Panc1 (cell line): Measurements from ENCODE around the gene EML6.

Experiments used
- CTCF ChIP-seq: fragments of 450-650 bp; IDR thresholded peaks from 2 replicates; pipeline ENCODE4 v1.5.1; 2017; ENCODE audit warnings: mild to moderate bottlenecking
- POLR2AphosphoS5 ChIP-seq: IDR thresholded peaks from 2 replicates; pipeline ENCODE4 v1.6.1; 2012; ENCODE audit warnings: mild to moderate bottlenecking, low read depth, low read length, moderate library complexity
- REST ChIP-seq, 2 experiments: IDR thresholded peaks; 2 replicates each; pipeline ENCODE4 v1.6.1; 2011 to 2012; ENCODE audit warnings: low read depth in 2 of 2, control low read depth in 1 of 2, low read length in 1 of 2, mild to moderate bottlenecking in 1 of 2, moderate library complexity in 1 of 2; ENCODE audit not compliant: insufficient read depth in 1 of 2
- SIN3A ChIP-seq: IDR thresholded peaks from 2 replicates; pipeline ENCODE4 v1.6.1; 2012; ENCODE audit warnings: low read depth, mild to moderate bottlenecking, low read length, moderate library complexity, borderline replicate concordance; ENCODE audit not compliant: insufficient read depth
- TCF7L2 ChIP-seq: IDR thresholded peaks from 2 replicates; pipeline ENCODE4 v1.6.1; 2011; ENCODE audit warnings: mild to moderate bottlenecking, low read depth, low read length, inconsistent platforms

DNA sequence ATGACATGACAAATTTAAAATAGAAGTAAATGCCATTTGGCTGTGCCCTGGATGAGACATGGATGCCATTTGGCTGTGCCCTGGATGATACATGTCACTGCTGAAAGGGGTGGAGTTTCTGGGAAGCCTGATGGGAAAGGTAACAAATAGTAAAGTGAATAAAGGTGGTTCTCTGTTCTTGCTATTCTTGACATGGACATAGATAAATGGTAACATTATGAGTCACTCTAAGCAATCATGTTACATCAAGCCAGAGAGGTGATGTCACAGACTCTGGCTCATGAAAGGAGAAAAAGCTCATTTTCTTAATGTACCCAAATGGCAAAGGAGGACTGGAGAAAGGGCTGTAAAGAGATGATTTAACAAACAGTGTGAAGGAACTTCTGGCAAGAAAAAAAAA is 86.4 kb downstream of the EML6 start:
- TF ChIP-seq CTCF (no peak), POLR2AphosphoS5 (no peak), SIN3A (no peak), REST (IDR thresholded peaks at IDR 0.05; ENCODE audit: insufficient read depth in 1 of 2, low read depth in 2 of 2, low read length in 1 of 2) (no peak), TCF7L2 (no peak)
